HG03354 (cell line): ENCODE data around the gene UTRN.

Experiments
- ATAC-seq: cut with Tn5 transposase; IDR thresholded peaks from one replicate; pipeline ENCODE4 v1.9.1; 2021; ENCODE audit warnings: mild to moderate bottlenecking; ENCODE audit not compliant: unreplicated experiment, poor library complexity, severe bottlenecking

The UTRN gene

DNA sequence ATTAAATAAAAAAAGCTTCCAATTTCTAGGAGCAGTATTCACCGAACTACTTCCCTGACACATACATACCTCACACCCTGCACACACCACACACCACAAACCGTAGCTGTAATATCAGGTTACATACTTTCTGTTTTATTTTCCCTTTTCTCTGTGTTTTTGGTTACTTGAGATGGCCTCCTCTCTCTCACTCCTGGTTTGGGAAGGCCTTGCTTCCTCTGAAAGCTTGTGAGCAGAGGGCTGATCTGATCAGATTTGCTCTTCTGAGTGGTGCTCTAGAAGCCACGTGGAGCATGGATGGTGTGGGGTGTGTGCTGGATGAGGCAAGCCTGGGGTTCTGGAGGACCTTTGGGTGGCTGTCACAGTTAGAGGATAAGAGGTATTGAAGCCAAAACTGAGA is 20.9 kb downstream of the UTRN start:
- peak; percentile 91 for ATAC-seq

DNA sequence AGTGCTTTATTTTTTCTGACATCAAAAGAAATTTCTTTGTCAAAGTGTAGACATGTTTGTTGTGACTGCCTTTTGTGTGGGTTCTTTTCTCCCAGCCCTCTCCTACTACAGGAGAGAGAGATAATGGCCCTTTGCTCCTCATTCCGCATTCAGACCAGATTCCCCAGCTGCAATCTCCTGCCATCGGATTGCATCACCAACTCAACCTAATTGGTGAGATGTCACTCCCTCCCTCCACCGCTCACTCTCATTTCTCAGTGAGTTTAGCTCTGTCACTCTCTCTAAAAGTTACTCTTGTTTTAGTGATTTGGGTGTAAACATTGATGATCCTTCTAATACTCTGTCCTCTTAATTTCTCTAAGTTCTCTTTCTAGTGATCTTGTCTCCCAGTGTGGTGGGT is 22.7 kb downstream of the UTRN start:
- no peak for ATAC-seq

GRCh38 chr6:144310765-144311164 is 25.6 kb downstream of the UTRN start:
- ATAC-seq = peak; percentile 53

GRCh38 chr6:144311361-144311760 is 26.2 kb downstream of the UTRN start:
- ATAC-seq = peak; percentile 49

GRCh38 chr6:144314003-144314485 is 28.9 kb downstream of the UTRN start:
- no peak for ATAC-seq

- no peak for ATAC-seq
Observed at GRCh38 chr6:144314562-144314961, 29.4 kb downstream of the UTRN start.

DNA sequence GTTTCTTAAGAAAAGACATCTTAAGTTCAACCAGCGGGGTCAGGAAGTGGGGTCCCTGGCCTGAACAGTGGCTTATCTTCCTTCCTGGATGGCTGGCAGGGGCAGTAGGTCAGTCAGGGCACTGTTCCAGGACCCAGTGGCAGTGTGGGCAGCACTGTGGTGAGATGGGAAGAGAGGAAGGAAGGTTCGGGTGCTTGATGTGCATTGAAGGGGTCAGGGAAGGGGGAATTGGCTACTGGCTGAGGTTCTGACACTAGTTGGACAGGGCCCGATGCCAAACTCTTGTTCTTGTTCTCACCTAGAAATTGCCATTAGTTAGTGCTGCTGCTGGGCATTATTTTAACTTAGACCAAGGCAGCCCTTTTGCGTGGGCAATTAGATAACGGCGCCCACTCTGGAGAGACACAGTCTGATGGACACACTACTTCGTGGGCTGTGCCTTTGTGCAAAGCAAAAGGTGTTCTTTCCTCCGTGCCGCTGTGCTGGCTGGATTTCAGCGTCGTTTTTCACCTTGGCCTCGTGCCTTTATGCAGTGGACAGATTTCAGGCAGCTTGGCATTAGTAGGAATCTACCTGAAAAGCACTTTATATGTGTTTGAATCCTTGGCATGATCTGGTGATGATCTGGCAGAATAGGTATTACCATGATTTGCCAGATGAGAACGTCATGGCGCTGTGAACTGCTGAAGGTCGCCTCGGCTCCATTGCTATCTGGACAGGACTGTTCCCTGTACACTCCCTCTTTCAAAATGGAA is 30.3 kb downstream of the UTRN start:
- no peak for ATAC-seq

- peak; percentile 69 for ATAC-seq
Observed at GRCh38 chr6:144315981-144316861, 31.1 kb downstream of the UTRN start.

DNA sequence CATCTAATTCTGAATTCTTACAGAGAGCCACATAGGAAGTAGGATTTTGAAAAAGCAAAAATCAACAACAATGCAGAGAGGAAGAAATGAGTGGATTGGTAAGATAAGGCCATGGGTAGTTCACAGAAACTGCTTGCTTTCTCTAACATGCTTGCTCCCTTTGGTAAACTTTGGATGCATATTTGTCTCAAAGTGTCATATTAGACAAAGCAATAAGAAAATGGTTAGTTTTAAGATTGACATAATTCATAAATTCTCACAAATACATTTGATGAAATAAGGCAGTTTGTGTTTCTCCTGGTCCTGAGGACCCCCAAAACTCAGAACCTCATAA is 31.7 kb downstream of the UTRN start:
- ATAC-seq = peak; percentile 18

- no peak for ATAC-seq
Observed at GRCh38 chr6:144317736-144318135, 32.6 kb downstream of the UTRN start.

- no peak for ATAC-seq
Observed at GRCh38 chr6:144319211-144319610, 34.1 kb downstream of the UTRN start.

GRCh38 chr6:144320741-144321140 is 35.6 kb downstream of the UTRN start:
- ATAC-seq = no peak

GRCh38 chr6:144321839-144322591 is 36.9 kb downstream of the UTRN start:
- ATAC-seq = no peak

- ATAC-seq = no peak
Observed at GRCh38 chr6:144325232-144325631, 40.1 kb downstream of the UTRN start.

GRCh38 chr6:144326393-144326792 is 41.3 kb downstream of the UTRN start:
- ATAC-seq = no peak

GRCh38 chr6:144327081-144327480 is 41.9 kb downstream of the UTRN start:
- no peak for ATAC-seq

DNA sequence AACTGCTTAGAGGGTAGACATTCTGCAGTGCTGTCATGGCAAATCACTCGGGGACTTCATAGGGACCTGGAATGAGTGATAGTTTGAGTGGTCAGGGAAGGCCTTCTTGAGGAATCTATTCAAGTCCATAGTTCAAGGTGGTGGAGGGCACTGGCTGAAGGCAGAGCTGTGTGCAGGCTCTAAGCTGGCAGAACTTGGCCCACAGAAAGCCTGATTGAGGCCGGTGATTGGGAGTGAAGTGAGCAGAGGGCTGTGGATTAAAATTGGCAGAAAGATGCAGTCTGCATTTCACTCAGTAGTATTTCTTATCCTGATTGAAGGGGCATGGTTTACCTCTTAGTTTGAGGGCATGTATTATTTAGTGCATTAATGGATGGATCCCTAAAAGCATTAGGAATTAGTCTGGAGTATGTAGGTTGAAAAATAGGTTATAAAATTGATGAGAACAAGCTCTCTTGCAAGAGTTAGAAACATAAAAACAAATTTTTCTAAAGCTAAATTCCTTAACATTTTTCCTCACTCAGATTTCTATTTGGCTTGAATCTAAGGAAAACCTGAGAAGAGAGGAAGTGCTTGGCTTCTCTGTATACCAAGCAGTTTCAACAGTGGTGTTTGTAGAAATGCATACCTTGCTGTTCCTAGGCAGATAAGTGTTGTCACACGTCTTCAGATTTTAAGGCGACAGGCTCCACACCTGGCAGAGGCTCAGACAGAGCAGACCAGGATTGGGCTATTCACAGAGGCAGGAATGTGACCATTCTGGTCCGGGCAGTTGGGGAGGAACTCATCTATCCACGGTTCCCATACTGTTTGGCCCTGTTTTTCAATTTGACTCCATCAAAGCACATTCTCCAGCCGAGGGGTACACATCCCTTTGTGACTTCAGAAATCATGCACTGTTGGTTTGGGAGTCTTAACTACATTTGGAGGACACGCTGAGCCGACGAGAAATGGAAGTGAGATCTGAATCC is 45.2 kb downstream of the UTRN start:
- no peak for ATAC-seq

- ATAC-seq = no peak
Observed at GRCh38 chr6:144331491-144331969, 46.4 kb downstream of the UTRN start.

GRCh38 chr6:144332177-144332576 is 47.0 kb downstream of the UTRN start:
- no peak for ATAC-seq
